GM18520 (cell line): ENCODE measurements around the gene IRX5.

Experiments used
- ATAC-seq: cut with Tn5 transposase; IDR thresholded peaks from one replicate; pipeline ENCODE4 v1.9.1; 2021; ENCODE audit not compliant: unreplicated experiment

The IRX5 gene

DNA sequence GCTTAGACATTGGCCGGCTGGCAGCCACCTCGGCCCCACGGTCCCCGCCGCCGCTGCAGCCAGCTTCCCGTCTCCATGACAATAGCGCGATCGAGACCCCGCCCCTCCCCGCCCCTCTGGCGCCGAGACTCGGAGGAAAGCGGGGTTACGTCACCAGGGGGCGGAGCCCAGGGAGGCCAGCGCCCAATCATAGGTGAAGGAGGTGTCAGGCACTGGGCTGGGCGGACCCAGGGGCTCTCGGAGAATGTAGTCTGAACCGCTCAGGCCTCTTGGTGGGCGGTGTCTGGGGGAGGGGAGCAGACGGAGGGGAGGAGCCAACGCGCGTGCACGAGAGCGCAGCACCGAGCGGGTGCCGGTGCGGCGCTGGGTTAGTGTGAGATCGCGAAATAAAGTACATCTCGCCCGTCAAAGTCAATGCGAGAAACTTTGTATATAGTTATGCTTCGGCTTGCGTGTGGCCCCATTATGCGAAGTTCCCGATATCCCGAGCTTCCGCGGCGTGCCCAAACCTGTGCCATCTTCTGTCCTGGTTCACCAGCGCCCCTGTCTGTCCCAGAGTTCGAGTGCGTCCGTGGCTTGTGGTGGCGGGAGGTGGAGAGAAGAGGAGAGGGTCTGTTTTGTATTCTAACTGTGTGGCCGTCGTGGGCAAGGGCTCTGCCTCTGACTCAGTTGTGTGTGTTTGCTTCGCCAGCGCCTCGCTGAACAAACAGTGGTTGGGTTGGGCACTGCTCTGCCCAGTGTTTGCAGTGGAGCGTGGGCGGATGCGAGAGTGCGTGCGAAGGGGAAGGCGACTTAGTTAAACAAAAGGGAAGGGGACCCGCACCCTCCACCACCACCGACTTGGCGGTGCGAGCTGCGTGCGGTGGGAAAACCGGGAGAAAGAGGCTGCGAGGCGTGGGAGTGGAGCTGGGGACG lies 1.3 kb upstream of the IRX5 start:
- peak; percentile 86 for ATAC-seq

DNA sequence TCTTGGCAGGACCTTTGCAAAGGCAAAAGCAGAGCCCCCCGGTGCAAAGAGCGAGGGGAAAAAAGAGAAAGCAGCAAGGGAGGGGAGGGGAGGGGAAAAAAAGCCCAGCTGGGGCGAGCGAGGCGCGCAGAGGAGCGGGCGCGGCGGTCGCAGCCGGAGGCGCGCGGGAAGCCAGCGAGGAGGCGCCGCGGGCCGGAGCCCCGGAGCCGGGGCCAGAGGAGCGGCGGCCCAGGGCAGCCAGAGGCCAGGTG lies 129 bp downstream of the IRX5 start:
- ATAC-seq, result no peak

DNA sequence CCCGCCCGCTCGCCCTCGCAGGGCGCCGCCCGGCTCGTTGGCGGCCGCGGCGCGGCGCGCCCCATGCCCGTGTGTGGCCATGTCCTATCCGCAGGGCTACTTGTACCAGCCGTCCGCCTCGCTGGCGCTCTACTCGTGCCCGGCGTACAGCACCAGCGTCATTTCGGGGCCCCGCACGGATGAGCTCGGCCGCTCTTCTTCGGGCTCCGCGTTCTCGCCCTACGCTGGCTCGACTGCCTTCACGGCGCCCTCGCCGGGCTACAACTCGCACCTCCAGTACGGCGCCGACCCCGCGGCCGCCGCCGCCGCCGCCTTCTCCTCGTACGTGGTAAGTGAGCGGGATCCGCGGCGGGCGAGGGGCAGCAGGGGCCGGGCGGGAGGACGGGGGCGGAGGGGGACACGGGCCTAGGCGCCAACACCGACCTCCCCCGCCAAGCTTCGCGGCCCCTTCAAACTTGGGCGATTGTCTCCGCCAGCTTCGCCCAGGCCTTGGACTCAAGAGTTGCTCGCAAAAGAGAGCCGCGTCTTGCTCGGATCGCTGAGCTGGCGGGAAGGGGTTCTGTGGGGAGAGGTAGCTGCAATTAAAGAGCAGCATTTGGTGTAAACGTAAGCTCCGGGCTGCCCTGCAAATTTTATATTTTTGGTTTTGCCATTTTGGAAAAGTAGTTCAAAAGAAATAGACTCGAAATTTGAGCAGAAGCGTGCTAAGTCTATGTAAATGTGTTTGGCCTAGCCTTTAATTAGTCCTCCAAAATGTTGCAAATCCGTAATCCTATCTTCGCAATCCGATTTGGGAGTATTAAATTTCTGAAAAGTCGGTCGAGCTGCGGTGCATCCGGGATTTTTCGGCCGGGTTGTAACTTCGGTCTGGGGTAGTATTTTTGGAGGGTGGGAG lies 702 bp downstream of the IRX5 start:
- ATAC-seq, result no peak

DNA sequence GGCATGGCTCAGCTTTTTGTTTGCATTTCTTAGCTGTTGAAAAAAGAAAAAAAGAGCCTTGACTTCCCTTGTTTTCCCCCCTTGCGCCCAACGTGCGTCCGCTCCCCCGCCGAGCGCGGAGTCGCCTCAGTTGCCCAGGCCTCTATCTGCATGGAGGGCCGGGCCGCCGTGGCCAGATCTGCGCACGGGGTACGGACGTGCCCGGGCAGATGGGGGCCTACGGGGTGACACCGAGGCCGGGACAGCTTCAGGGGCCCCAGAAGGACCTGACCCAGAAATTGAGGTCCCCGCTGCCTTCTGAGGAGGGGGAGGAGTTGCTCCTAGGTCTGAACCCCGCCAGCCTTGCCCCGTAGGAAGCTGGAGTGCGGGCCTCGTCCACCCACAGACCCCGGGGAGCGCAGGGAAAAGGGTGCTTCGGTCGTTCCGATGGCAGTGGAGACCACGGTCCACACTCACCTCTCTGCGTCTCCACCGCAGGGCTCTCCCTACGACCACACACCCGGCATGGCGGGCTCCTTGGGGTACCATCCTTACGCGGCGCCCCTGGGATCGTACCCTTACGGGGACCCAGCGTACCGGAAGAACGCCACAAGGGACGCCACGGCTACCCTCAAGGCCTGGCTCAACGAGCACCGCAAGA lies 1.5 kb downstream of the IRX5 start:
- ATAC-seq, result no peak

DNA sequence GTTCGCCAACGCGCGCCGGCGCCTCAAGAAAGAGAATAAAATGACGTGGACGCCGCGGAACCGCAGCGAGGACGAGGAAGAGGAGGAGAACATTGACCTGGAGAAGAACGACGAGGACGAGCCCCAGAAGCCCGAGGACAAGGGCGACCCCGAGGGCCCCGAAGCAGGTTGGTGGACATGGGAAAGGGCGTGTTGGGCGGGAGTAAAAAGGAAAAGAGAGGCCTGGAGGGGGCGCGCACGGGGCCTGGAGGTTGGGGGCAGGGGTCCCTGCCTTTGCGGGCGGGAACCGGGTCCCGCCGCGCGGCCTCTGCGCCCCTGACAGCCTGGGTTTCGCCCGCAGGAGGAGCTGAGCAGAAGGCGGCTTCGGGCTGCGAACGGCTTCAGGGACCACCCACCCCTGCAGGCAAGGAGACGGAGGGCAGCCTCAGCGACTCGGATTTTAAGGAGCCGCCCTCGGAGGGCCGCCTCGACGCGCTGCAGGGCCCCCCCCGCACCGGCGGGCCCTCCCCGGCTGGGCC lies 2.1 kb downstream of the IRX5 start:
- ATAC-seq, result no peak

DNA sequence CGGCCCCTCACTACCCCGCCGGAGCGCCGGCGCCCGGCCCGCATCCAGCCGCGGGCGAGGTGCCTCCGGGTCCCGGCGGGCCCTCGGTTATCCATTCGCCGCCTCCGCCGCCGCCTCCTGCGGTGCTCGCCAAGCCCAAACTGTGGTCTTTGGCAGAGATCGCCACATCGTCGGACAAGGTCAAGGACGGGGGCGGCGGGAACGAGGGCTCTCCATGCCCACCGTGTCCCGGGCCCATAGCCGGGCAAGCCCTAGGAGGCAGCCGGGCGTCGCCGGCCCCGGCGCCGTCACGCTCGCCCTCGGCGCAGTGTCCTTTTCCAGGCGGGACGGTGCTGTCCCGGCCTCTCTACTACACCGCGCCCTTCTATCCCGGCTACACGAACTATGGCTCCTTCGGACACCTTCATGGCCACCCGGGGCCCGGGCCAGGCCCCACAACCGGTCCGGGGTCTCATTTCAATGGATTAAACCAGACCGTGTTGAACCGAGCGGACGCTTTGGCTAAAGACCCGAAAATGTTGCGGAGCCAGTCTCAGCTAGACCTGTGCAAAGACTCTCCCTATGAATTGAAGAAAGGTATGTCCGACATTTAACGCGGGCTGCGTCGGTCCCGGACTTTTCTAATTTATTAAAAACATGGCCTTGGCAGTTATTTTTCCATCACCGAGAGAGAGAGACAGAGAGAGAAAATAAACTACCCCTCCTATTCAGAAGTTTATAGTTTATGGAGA lies 2.8 kb downstream of the IRX5 start:
- ATAC-seq, result no peak

DNA sequence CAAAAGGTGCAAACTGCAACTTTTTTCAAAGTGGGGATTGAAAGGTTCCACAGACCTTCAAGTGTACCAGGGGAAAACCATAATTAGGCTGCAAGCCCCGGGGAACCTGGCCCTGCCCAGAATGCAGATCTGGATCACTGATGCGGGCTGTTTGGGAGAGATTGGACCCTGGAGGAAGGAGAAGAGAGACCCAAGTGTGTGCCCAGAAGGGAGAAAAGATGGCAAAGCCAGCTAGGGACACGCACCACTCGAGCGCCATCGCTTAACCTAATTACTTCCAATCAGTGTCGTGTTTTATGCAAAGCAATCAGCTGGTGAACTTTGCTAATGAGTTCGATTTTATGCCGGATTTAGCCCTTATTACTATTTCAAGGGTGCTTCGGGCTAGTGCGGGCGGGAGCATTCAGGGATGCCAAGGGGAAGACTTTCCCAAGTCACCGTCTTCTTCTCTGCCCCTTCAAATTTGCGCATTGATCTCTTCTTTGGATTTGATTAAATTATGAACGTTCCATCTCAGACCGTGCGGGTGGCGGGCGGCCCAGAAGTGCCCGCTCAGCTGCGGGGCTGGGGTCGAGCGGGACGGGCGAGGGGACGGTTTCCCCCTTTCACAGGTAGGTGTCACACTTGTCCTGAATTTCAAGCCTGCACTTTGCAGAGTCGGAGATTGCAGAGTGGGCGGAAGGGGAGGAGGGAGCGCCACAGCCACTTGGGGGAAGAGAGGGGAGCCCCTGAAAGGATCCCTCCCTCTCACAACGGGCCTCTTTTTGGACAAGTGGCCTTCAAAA lies 4.0 kb downstream of the IRX5 start:
- ATAC-seq, result no peak

DNA sequence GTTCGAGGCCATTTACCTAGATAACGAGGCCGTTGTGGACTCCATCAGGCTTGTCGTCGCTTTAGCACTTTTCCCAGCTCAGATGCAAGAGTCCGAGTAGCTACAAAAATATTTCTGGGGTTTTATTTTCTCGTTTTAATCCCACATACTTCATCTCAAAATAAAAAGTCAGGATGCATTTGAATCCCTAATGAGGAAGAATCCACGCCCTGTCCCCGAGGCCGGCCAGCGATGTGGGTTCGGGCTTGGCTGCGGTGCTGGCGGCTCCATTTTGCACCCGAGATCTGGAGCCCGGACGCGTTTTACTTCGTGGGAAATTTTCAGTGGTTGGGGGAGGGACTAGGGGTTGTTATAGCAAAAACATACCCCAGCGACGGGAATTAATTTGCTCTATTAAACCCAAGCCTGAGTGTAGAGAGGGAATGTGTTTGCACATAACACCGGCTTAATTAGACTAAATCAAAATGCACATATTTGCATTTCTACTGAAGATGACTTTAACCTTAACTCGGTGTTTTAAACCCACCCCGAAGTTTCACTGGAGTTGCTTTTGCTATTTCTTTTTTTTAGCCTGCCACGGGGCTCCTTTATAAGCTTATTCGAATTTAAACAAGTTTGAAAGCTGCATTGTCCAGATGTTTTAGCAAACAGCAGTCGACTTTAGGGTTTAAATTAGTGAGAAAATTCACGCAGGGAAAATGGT lies 4.8 kb downstream of the IRX5 start:
- ATAC-seq, result no peak

DNA sequence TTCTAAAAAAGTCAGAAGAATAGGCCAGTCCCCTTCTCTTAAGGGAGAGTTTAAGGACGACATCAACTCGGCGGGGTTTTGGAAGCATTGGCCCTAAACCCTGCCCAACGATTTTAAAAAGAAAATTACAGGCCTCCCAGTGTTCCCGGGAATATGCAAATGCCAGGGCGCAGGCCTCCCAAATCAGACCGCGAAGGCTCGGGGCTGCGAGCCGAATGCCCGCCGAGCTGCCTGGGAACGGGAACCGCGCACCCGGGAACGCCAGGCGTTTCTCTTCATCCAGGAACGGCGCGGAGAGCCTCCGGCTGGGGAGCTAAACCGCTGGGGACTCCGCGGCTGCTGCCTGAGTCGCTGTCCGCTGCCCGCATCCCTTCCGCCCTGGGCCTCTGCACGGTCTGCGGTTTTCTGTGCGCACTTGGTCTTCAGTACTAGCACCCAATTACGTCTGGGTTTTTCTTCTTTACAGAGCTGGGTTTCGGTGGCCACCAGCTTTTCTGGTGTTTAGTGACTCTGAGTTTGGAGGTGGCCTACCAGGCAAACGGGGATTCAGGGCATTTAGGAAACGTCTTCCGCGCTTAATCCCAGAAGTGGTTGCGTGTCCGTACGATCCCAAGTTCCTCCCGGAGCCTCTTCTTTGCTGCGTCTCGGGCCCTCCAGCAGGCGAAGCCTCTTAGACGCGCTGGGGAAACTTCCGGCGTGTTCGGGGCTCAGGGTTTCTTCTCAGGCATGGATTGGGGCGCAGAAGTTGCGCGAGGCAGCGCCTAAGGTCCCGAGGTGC lies 5.7 kb downstream of the IRX5 start:
- no peak for ATAC-seq

DNA sequence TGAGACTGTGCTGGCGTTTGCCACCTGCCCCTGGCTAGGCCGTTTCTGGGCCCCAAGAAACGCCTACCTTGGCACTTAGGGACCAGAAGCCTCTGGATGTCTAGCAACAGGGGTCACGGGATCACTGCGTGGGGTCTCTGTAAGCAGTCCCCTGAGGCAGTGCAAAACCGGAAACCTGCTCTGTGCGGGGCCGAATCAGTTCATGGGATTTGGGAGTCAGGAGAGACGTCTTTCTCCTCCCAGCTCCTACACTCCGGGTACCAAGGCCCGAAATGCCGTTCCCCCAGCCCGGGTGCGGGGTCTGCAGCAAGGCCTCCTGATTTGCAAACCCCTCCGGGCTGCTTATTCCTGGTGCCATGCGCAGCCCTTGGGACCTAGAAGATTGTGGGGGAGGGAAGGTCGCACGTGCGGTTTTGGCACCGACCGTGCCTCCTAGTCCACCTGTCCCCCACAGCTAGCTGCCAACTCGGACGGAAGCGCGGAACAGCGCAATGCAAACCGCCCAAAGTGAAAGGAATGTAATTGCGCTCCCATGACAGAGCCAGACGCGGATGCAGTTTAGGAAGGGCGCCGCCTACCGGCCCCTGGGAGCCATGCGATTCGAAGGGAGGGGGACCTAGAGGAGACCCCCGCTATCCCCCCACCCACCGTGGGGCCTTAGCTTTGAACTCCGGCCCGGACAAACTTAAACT lies 6.5 kb downstream of the IRX5 start:
- no peak for ATAC-seq

DNA sequence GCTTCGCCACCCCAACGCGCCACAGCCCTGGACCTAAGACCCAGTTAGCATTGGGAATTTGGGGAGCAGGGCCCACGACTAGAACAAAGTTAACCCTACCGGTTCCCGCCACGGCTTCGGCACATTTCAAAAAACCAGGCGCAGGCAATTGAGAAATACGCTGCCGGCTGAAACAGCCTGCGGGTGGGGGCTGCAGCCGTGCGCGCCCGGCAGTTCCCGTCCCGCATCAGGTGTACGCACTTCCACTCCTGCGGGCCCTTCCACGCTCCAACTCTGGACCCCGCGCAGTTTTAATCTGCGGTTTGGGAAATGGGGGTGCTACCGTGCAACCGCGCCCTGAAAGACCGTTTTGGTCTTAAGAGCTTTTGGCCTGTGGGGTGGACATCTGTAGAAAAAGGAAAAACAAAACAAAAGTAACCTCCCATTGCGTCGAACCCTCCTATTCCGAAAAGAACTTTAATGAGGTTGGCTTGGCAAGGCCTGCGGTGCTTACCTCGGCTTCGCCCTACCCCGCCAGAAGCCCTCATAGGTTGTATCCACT lies 7.1 kb downstream of the IRX5 start:
- ATAC-seq, result no peak

DNA sequence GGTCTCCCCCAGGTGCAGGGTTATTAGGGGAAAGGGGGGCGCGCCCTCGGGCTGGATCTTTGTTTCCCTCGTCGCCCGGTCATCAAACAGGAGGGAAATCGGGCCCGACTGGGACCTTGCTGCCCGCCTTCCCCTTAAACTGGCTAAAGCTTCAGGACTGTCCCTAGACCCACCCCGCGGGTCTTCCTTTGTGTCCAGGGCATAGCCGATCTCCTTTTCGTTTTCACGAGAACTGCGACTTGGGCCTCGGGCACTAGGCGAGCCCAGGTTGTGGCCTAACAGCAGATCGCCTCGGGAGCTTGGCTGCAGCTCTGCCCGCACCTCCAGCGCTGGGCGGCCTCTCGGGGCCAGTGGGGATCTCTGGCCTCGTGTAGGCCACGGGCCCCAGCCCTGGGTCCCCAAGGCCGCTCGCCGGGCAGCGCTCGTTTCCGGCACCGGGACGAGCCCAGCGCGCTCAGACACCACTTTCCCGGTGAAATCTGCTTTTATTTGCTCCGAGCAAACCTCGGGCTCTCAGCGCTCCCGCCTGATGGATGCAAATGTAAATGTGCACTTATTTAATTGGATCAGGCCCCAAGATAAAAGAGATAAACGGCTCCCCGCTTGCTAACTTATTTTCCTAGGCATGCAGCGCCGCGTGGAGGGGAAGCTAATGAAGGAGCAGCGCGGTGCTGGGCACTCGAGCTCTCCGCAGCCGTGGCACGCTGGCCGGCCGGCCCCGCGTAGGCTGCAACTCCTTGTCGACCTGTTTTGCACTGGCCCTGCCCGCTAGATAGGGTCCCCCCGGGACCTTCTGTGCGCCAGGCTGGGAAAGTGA lies 7.8 kb downstream of the IRX5 start:
- no peak for ATAC-seq

DNA sequence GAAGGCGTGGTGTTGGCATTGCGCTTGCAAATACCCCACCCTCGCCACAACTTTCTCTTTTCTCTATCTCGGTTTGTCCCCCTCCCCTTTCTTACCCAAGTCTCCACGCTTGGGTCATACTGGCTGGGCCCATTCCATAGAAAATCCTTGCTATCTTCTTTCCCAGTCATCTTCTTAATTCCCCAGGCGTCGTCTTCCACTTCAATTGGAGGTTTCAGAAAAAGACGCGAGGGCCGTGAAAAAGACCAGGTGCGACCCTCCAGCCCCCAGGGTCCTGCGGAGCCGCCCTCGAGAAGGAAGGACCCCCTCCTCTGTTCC lies 8.3 kb downstream of the IRX5 start:
- ATAC-seq, result no peak

DNA sequence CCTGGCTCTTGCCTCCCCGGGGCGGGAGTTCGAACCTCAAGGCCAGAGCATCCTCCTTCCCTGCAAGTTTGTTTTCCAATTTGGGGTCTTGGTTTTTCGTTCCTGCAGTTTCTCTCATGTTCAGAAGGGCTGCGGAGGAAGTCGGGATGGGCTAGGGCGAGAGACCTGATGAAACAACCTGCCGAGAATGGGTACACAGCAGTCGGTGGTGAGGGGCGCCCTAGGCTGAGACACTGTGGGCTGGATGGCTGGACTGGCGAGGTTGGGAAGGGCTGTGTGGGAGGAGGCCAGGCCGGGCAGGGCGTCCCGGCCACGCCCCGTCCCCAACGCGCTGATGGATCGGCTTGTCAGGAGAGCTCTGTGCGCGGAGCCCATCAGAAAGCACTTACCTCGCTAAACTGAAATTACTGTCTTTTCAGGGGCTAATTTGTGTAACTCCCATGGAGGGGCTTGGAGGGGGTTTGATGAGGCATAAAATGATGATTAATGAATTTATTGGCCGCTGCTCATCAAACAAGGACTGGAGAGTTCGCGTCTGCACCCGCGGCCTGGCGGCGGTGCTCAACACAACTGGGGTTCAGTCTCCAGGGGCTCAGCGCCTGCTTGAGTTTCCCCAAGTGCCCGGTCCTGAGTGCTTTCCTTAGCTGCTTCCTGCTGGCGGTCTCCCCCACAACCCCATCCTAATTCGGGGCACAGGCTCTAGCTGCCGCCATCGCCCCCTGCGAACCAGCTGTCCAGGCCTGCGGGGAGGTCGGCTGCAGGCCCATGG lies 9.0 kb downstream of the IRX5 start:
- no peak for ATAC-seq

DNA sequence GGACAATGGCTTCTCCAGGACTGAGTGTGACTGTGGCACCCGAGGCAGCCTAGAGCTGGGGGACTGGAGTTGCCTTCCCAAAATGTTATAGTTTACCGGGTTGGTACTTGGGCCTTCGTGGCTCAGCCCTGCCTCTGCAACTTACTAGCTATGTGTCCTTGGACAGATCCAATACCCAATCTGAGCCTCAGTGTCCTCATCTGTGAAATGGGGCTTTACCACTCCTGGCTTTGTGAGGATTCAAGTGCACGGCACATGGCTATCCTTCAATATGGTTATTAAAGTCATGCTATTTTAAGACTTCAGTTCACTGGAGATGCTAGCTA lies 9.6 kb downstream of the IRX5 start:
- no peak for ATAC-seq

DNA sequence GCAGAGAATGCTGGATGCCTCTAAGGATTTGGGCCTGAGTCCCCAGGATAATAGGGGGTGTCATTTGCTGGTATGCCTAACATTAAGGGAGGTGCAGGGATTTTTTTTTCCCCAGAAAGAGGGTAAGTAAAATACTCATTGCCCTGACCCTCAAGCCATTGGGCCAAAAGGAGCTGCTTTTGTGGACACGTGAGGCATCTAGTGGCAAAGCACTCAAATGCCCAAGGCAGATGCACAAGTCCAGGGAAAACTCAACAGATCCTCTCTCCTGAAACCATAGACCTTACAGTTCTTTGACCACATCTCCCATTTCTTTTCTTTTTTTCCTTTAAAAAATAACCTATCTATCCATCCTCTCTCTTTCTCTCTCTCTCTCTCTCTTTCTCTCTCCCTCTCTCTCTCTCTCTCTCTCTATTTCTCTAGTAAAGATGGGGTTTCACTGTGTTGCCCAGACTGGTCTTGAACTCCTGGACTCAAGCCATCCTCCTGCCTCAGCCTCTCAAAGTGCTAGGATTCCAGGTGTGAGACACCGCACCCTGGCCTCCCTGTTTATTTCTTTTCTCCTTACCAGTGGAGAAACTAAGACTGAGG lies 11.8 kb downstream of the IRX5 start:
- ATAC-seq, result no peak
